ENCODE results near the gene CSNK2A3.
A peak's percentile ranks its signal among the peaks of the same experiment; 100 is the strongest.

The CSNK2A3 gene

DNA sequence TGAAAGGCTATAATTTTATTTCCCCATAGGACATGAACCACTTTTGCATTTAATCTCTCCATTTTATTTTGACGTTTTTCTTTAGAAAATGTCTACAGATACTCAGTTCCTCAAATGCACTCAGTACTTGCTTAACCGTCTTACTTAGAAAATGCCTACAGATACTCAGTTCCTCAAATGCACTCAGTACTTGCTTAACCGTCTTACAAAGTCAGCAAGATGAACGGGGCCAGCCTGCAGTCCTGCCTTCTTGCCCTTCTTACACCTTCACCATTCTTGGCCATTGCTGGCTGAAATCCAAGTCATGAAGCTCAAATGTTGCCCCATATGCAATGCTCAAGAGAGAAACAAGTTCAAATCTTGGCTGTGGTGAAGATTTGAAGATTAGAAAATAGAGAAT lies 34.1 kb downstream of the CSNK2A3 start:
- no peak for TF ChIP-seq Cebpa-rat (IDR thresholded peaks at IDR 0.05)
- Histone ChIP-seq H3K4me1 (no peaks in the 10 kb centered on the region), H3K9me3 (no peaks in the 10 kb centered on the region), H3K4me2 (no peak overlapping the region), H3K4me3 (no peak overlapping the region), H3K27ac (no peak overlapping the region), H3K36me3 (no peaks in the 10 kb centered on the region), H4K20me1 (no peaks in the 10 kb centered on the region), H3K9ac (no peak overlapping the region), H3K27me3 (no peaks in the 10 kb centered on the region)

DNA sequence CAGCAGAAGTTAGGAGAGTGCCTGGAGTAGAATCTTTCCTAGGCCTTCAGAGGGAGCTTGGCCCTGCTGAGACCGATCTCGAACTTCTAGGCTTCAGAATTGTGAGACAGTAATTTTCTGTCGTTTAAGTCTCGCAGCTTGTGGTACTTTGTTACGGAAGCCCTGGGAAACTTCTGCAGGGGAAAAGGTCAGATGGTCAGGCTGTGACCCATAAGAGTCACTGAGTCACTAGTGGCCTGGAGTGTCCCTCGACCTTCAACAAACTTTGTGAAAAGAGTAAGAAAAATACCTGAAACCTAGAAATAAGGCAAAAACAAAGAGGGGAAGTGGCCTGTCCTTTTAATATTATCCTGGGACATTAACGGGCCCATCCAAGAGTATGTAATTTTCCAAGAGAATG lies 34.6 kb downstream of the CSNK2A3 start:
- Histone ChIP-seq H3K9ac (no peak overlapping the region), H3K27ac (no peak overlapping the region)

DNA sequence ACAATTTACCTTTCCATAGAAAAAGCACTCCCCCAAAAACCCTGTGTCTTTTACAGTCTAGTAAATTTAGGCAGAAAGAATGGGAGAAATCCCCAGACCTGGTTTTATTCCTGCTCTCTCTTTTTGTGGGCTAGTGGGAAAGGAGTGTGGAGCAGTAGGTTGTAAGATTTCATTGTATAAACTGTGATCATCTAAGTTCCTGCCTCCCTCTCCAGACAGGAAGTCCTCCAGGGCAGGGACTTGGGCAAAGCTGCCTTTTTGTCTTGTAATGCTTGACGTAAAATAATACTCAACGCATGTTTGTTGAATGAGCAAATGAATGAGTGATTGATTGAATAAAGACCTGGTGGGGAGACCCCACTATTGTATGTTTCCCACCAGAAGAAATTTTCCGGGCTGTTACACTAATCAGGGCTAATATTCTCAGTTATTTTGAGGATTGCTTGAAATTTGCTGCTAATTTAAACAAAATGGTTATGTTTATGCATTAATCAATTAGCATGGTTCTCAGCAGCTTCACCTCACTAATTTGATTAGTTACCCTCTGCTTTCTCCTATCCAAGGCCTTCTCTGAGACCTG lies 36.3 kb downstream of the CSNK2A3 start:
- H3K27ac ChIP-seq = no peak overlapping the region
- no peaks in the 10 kb centered on the region for H4K20me1 ChIP-seq
- no peaks in the 10 kb centered on the region for H3K27me3 ChIP-seq
- H3K4me1 ChIP-seq = no peaks in the 10 kb centered on the region
- H3K36me3 ChIP-seq = no peaks in the 10 kb centered on the region
- H3K4me2 ChIP-seq = no peak overlapping the region
- no peaks in the 10 kb centered on the region for H3K9me3 ChIP-seq
- H3K4me3 ChIP-seq = no peak overlapping the region
- H3K9ac ChIP-seq = no peak overlapping the region
- TF ChIP-seq Cebpa-rat (IDR thresholded peaks at IDR 0.05) = no peak

More for the DNA sequence above, 34.6 kb downstream of the CSNK2A3 start:
- TF ChIP-seq Cebpa-rat (IDR thresholded peaks at IDR 0.05) = no peak
- Histone ChIP-seq H3K4me1 (no peaks in the 10 kb centered on the region), H3K4me3 (no peak overlapping the region), H3K4me2 (no peak overlapping the region), H3K36me3 (no peaks in the 10 kb centered on the region), H4K20me1 (no peaks in the 10 kb centered on the region), H3K27me3 (no peaks in the 10 kb centered on the region), H3K9me3 (no peaks in the 10 kb centered on the region)

DNA sequence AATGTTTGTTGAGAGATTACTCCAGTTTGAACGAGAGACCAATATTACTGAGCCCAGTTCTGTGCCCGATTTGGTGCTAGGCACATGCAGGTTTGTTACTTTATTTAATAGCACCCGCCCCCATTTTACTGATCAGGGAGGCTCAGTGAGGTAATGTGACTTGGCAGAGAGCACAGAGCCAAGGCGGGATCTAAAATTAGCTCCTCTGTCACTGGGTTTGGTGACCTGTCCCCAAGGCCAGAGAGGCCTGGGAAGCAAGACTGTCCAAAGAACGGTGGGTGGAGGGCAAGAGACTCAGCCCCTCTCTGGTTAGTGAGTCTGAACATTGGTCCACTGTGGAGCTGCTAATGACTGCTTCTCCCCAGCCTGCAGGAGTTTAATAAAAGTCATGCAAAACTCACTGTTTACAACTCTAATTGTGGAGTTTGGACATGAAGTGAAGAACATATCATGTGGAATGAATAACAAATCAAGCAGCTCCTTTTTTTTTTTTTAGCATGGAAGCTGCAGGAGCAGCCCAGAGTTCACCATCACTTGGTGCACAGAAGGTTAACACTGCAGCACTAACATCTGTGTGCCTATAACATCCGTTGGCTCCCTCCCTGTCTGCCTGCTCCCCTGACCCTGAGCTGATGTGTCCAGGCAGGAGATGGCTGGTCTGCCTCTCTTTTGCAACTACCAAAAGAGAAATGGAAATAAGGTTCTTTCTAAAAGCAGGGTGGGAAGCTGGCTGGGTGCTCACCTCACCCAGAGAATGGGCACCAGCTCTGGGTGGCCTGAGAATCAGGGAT lies 39.0 kb downstream of the CSNK2A3 start:
- H3K4me2 ChIP-seq = no peak overlapping the region
- no peaks in the 10 kb centered on the region for H3K36me3 ChIP-seq
- peaks cover 7% of the 10 kb centered on the region; the same call in 1 of the 2 replicates for H3K4me1 ChIP-seq
- H3K27me3 ChIP-seq = no peaks in the 10 kb centered on the region
- no peaks in the 10 kb centered on the region for H4K20me1 ChIP-seq
- H3K9me3 ChIP-seq = 0 out of 2 replicates have a peak, but pooled peaks cover 8% of the 10 kb centered on the region
- no peak overlapping the region for H3K4me3 ChIP-seq
- no peak overlapping the region for H3K9ac ChIP-seq
- no peak overlapping the region for H3K27ac ChIP-seq
- TF ChIP-seq Cebpa-rat (IDR thresholded peaks at IDR 0.05) = no peak

DNA sequence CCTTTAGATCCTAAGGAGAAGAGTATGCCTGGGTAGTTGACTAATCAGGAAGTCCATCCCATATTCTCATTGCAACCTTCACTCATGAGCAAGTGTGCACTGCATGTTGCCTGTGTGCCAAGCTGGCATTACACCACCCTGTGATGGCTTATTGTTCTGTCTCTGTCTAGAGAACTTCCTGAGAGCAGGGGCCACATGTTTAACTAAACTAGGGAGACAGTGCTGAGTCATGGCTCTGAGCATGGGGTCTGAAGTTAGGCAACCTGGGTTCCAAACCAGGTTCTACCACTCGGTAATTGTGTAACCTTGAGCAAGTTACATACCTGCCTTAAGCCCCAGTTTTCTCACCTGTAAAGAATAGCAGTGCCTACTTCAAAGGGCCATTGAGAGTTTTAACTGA lies 39.6 kb downstream of the CSNK2A3 start:
- Histone ChIP-seq H3K4me2 (no peak overlapping the region), H3K4me1 (peaks cover 7% of the 10 kb centered on the region; the same call in 1 of the 2 replicates), H3K9me3 (0 out of 2 replicates have a peak, but pooled peaks cover 8% of the 10 kb centered on the region), H3K27me3 (no peaks in the 10 kb centered on the region), H4K20me1 (no peaks in the 10 kb centered on the region), H3K9ac (no peak overlapping the region), H3K36me3 (no peaks in the 10 kb centered on the region), H3K4me3 (no peak overlapping the region), H3K27ac (no peak overlapping the region)
- TF ChIP-seq Cebpa-rat (IDR thresholded peaks at IDR 0.05) = no peak

DNA sequence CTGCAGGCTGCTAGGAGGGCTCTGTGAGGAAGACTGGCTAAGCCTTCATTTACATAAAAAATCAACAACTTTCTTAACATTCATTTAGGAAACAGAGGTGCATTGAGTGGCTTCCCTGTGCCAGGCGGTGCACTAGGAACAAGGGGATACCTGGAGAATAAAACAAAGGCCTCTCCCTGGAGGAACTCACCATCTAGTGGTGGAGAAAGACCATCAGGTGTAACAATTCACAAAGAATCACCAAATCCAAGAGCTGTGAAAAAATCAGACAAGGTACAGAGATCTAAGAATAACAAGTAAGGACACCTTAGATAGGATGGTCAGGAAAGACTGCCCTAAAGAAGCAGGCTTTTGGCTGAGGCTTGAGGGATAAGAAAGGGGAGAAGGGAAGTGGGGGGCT lies 40.3 kb downstream of the CSNK2A3 start:
- Histone ChIP-seq H3K9me3 (0 out of 2 replicates have a peak, but pooled peaks cover 8% of the 10 kb centered on the region), H3K4me3 (no peak overlapping the region), H3K9ac (no peak overlapping the region), H3K4me1 (peaks cover 7% of the 10 kb centered on the region; the same call in 1 of the 2 replicates), H4K20me1 (no peaks in the 10 kb centered on the region), H3K27ac (no peak overlapping the region), H3K4me2 (no peak overlapping the region), H3K27me3 (no peaks in the 10 kb centered on the region), H3K36me3 (no peaks in the 10 kb centered on the region)
- TF ChIP-seq Cebpa-rat (IDR thresholded peaks at IDR 0.05) = no peak

DNA sequence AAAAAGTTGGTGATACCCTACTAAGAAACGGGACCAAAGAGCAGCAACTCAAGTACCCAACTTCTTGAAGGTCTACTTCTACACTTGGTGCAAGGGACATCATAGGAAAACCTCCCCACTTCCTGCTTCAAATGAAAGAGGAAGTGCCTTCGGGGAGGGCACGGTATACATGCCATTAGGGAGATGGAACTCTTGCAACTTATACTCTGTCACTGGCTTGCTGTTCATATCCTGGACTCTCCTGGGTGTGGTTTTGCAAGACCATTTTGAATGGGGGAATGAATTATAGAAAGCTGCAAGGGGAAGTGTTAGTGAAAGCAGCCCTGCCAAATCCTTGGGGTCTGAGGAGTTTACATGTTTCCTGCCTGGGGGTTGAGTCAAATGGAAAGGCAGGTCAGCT lies 41.9 kb downstream of the CSNK2A3 start:
- Histone ChIP-seq H3K4me1 (peaks cover 7% of the 10 kb centered on the region; the same call in 1 of the 2 replicates), H3K4me3 (no peak overlapping the region), H3K27ac (no peak overlapping the region), H4K20me1 (no peaks in the 10 kb centered on the region), H3K36me3 (no peaks in the 10 kb centered on the region), H3K9me3 (0 out of 2 replicates have a peak, but pooled peaks cover 8% of the 10 kb centered on the region), H3K9ac (no peak overlapping the region), H3K4me2 (peak overlapping the region; percentile 4; the same call in 1 of the 2 replicates), H3K27me3 (no peaks in the 10 kb centered on the region)
- no peak for TF ChIP-seq Cebpa-rat (IDR thresholded peaks at IDR 0.05)

DNA sequence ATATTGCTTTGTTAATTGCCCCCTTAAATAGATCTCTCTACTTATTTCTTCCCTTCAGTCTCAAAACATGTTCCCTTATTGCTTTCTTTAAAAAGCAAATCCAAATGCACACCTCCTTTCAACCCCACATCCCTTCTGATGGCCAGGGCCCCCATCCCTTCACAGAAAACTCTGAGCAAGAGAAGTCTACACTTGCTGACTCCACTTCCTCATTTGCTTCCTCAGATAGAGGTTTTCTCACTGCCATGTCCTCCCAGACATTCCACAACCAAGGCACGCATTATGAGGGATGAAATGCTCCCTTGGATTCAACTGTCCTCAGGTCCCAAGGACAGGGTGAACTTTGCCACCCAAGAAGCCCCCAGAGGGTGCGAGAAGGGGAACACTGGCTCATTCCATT lies 43.1 kb downstream of the CSNK2A3 start:
- Histone ChIP-seq H3K9me3 (0 out of 2 replicates have a peak, but pooled peaks cover 8% of the 10 kb centered on the region), H3K4me1 (peaks cover 7% of the 10 kb centered on the region; the same call in 1 of the 2 replicates), H3K9ac (no peak overlapping the region), H4K20me1 (no peaks in the 10 kb centered on the region), H3K4me2 (no peak overlapping the region), H3K27ac (no peak overlapping the region), H3K27me3 (no peaks in the 10 kb centered on the region), H3K4me3 (no peak overlapping the region), H3K36me3 (no peaks in the 10 kb centered on the region)
- TF ChIP-seq Cebpa-rat (IDR thresholded peaks at IDR 0.05) = no peak

DNA sequence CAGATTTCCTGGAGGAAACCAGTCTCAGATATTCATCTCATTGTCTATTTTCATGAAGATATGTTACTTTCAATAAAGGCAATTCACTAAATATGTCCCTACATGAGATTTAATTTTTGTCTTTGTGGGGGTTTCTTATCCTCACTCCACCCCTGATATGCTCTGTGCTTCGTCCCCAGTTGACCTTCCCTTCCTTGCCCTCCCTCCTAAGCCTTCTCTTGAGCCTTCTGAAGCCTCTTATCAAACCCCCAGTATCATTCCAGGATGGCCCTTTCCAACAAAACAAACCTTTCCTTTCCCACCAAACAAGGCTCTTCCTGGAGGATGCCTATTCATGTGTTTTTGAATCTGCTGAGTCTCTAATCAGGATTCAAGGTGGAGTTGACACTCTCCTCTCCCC lies 44.8 kb downstream of the CSNK2A3 start:
- no peak overlapping the region for H3K27ac ChIP-seq
- TF ChIP-seq Cebpa-rat (IDR thresholded peaks at IDR 0.05) = no peak
- H3K9ac ChIP-seq = no peak overlapping the region

DNA sequence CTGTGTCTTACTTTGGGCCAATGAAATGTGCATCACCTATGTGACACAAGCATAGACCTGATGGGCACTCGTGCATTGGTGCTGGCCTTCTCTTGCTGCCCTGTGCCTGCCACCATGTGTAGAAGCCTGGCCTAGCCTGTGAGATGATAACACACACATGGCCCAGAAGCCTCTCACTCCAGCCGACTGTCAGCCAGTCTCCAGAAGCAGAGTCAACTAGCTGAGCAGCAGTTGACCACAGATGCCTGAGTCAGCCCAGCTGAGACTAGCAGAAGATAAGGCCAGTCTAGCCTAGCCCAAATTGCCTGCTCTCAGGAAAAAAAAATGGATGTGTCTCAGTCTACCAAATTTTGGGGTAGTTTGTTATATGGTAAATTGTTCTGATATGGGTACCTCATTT lies 46.2 kb downstream of the CSNK2A3 start:
- Histone ChIP-seq H3K4me3 (no peak overlapping the region), H3K27me3 (no peaks in the 10 kb centered on the region), H3K4me2 (no peak overlapping the region), H3K9me3 (0 out of 2 replicates have a peak, but pooled peaks cover 8% of the 10 kb centered on the region), H4K20me1 (no peaks in the 10 kb centered on the region), H3K36me3 (no peaks in the 10 kb centered on the region), H3K9ac (no peak overlapping the region), H3K4me1 (peaks cover 7% of the 10 kb centered on the region; the same call in 1 of the 2 replicates), H3K27ac (no peak overlapping the region)
- no peak for TF ChIP-seq Cebpa-rat (IDR thresholded peaks at IDR 0.05)

More for the DNA sequence above, 44.8 kb downstream of the CSNK2A3 start:
- Histone ChIP-seq H3K4me2 (no peak overlapping the region), H3K4me3 (no peak overlapping the region), H3K4me1 (peaks cover 7% of the 10 kb centered on the region; the same call in 1 of the 2 replicates), H3K36me3 (no peaks in the 10 kb centered on the region), H3K9me3 (0 out of 2 replicates have a peak, but pooled peaks cover 8% of the 10 kb centered on the region), H4K20me1 (no peaks in the 10 kb centered on the region), H3K27me3 (no peaks in the 10 kb centered on the region)

Data from BLaER1 (cell line).